GM12892 (cell line): ENCODE results near the gene MYO1E.

Source experiments
- POLR2A ChIP-seq: IDR thresholded peaks from 2 replicates; pipeline ENCODE4 v1.6.1; 2011; ENCODE audit warnings: low read depth, low read length, control low read depth
- POLR2AphosphoS5 ChIP-seq: IDR thresholded peaks from 2 replicates; pipeline ENCODE4 v1.6.1; 2011; ENCODE audit warnings: low read depth, low read length, control low read depth
- TAF1 ChIP-seq: IDR thresholded peaks from 2 replicates; pipeline ENCODE4 v1.6.1; 2011; ENCODE audit warnings: low read depth, mild to moderate bottlenecking, control low read depth, low read length, borderline replicate concordance

DNA sequence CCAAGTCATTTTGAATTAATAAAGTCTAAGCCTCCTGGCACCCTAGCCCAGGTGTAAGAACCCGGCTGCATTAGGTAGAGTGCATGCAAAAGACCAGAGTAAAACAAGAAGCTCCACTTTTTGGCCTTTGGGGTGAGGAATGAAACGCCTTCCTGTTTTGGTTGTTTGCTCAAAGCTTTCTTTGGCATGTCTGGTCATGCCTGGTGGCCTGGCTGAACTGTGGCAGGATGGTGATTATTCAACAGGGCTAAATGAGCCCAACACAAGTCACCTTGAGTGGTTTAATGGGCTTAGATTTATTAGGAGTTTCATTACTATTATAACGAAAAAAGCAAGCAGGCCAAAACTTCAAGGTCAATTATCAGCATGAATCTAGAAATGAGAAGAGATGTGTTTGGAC, 206.9 kb downstream of the MYO1E start:
- TF ChIP-seq POLR2AphosphoS5 (no peak), TAF1 (no peak), POLR2A (no peak; the same call in 1 of the 2 replicates)
